GM23248 (cell line): Measurements from ENCODE around the gene TPRA1.

ENCODE experiments used
- EZH2 ChIP-seq: fragments of 200-600 bp; sonication (generic); IDR thresholded peaks from 2 replicates; pipeline ENCODE4 v1.6.1; 2018; ENCODE audit warnings: antibody characterized with exemption, mild to moderate bottlenecking; ENCODE audit not compliant: insufficient read depth, poor library complexity, severe bottlenecking
- EZH2phosphoT487 ChIP-seq: fragments of 200-600 bp; sonication (generic); IDR thresholded peaks from 2 replicates; pipeline ENCODE4 v1.6.1; 2018; ENCODE audit warnings: antibody characterized with exemption, moderate library complexity, mild to moderate bottlenecking, low read depth; ENCODE audit not compliant: insufficient read depth

- TF ChIP-seq EZH2 (no peak), EZH2phosphoT487 (no peak)
Observed at GRCh38 chr3:127622772-127623576, 32.4 kb upstream of the TPRA1 start.
